GM12864 (cell line): Measurements from ENCODE around the gene GZMM.

Experiments
- DNase-seq: peaks from one replicate; pipeline ENCODE4 v3.0.0-alpha.2; 2011; ENCODE audit warnings: low read depth
- H3K4me3 ChIP-seq: 2 replicates; pipeline ENCODE4 v1.5.1; 2011; ENCODE audit warnings: mild to moderate bottlenecking, low read depth, low read length, control low read depth
- TF ChIP-seq, protein P1 (sequence below): IDR thresholded peaks from 2 replicates; pipeline ENCODE4 v1.5.1; 2011; ENCODE audit warnings: low read depth, mild to moderate bottlenecking, moderate library complexity, low read length, control low read depth, inconsistent platforms; ENCODE audit errors: missing control alignments

Gene GZMM

DNA sequence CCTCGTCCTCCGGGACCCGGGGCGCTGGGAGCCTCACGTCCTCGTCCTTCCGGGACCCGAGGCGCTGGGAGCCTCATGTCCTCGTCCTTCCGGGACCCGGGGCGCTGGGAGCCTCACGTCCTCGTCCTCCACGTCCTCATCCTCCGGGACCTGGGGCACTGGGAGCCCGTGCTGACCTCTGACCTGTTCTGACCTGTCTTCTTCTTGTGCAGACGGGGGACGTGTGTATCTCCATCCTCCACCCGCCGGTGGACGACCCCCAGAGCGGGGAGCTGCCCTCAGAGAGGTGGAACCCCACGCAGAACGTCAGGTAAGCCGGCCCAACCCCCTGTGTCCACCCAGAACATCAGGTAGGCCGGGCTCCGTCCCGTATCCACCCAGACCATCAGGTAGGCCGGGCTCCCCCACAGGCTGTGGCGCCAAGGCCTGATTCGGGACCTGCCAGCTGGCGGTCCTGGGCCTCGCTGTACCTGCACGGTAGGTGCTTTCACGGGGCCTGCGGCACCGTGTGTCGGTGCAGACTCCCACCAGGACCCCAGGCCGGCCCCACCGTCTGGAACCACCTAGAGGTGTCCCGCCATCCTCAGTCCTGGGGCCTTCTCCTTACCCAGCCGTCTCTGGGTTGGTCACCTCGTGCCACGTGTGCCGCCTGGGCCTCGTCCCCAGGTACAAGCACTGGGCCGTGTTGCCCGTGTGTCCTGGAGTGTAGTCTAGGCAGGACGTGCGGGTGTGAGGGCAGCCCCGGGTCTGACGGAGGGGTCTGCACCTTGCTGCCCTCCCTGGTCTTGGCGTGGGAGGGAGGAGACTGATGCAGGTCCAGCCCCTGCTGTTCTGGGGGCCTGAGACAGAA is 7.6 kb upstream of the GZMM start:
- H3K4me3 ChIP-seq: no peak overlapping the region
- DNase-seq: no peak
- TF ChIP-seq, protein P1, sequence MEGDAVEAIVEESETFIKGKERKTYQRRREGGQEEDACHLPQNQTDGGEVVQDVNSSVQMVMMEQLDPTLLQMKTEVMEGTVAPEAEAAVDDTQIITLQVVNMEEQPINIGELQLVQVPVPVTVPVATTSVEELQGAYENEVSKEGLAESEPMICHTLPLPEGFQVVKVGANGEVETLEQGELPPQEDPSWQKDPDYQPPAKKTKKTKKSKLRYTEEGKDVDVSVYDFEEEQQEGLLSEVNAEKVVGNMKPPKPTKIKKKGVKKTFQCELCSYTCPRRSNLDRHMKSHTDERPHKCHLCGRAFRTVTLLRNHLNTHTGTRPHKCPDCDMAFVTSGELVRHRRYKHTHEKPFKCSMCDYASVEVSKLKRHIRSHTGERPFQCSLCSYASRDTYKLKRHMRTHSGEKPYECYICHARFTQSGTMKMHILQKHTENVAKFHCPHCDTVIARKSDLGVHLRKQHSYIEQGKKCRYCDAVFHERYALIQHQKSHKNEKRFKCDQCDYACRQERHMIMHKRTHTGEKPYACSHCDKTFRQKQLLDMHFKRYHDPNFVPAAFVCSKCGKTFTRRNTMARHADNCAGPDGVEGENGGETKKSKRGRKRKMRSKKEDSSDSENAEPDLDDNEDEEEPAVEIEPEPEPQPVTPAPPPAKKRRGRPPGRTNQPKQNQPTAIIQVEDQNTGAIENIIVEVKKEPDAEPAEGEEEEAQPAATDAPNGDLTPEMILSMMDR: no peak

DNA sequence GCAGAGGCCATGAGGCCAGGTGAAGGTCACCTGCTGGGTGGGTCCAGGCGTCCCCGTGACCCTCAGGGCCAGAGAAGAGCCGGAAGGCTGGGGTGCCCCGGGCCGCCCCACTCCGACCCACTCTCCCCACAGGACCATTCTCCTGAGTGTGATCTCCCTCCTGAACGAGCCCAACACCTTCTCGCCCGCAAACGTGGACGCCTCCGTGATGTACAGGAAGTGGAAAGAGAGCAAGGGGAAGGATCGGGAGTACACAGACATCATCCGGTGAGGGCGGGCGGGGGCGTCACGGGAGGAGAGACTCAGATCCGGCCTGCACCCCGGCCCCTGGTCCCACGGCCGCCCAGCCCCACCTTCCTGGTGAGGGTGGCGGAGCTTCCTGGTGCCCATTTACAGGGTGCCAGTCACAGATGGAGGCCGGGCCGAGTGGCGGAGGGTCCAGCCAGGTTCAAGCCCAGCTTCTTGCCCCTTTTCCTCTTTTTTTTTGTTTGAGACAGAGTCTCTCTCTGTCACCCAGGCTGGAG is 6.9 kb upstream of the GZMM start:
- DNase-seq: no peak
- no peak overlapping the region for H3K4me3 ChIP-seq
- TF ChIP-seq, protein P1: no peak

DNA sequence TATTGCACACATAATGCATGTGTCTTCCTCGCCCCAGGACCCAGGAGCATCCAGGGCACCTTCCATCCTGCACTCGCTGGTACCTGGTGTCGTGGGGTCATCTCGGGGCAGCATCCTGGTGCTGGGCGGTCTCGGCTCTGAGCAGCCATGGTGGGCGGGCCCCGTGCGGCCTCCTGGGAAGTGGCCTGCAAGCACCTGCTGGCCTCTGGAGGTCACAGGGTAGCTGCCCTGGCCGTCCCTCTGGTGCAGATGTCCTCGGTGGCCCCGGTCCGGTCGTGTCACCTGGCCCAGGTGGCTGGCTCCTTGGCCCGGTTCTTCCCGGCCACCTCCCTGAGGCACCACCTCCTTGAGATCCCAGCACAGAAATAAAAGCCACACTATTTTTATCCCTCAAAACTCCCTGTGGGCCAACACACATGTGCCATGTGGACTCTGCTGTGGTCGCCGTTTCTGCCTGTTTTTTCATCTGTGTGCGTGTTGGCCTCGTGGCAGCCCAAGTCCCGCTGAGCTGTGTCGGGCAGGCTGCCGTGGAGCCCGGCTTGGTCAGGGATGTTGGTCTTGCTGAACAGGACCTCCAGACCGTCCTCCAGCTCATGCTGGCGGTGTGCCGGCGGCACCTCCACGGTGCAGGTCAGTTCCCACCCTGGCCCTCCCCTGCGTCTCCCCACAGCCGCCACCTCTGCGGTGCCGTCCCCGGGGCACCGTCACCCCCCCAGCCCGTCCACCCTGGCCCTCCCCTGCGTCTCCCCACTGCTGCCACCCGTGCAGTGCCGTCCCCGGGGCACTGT is 5.0 kb upstream of the GZMM start:
- TF ChIP-seq, protein P1: no peak
- DNase-seq: no peak
- H3K4me3 ChIP-seq: no peak overlapping the region

DNA sequence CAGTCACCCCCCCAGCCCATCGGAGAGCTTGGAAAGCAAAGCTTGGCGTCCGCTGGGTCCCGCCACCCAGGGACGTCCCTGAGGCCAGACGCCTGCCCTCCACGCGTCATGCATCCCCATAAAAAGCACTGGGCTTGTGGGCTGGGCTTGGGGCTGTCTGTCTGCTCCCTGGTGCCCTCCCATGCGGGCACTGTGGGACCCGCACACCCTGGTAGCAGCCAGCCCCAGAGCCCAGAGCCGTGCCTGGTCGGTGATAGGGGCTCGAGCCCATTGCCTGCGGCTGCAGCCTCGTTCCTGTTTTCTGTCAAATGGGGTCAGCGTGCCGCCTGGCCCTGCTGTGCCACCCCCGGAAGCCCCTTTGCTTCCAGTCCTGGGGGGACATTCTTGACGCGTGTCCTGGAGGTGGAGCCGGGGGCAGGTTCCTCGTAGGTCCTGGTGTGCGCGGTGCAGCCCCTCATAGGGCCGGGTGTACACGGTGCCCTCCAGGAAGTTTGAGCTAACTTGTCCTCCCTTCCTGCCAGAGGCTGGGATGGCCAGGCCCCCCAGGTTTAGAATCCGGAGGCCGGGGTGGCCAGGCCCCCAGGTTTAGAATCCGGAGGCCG is 4.3 kb upstream of the GZMM start:
- no peak for DNase-seq
- TF ChIP-seq, protein P1: no peak
- no peak overlapping the region for H3K4me3 ChIP-seq

DNA sequence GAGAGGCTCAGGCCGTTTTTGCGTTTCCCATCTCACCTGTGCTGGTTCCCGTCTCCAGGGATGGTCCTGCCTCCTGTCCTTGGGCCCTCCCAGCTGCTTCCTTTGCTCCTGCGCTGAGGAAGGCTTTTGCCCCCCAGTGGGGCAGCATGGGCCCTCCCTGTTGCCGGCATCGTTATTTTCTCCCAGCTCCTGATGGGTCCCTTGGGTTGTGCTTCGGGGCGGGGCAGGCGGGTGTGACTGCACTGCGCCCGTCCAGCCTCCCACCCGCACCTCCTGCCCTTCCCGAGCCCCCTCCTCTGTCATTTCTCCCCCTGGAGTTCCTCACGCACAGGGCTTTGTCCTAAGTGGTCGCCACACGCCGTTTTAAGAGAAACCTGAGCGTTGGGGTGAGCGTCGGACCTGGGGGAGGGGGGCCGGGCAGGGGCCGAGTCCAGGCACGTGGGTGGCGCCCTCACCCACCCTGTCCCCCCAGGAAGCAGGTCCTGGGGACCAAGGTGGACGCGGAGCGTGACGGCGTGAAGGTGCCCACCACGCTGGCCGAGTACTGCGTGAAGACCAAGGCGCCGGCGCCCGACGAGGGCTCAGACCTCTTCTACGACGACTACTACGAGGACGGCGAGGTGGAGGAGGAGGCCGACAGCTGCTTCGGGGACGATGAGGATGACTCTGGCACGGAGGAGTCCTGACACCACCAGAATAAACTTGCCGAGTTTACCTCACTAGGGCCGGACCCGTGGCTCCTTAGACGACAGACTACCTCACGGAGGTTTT is 2.8 kb upstream of the GZMM start:
- no peak for DNase-seq
- H3K4me3 ChIP-seq: no peak overlapping the region
- TF ChIP-seq, protein P1: no peak

DNA sequence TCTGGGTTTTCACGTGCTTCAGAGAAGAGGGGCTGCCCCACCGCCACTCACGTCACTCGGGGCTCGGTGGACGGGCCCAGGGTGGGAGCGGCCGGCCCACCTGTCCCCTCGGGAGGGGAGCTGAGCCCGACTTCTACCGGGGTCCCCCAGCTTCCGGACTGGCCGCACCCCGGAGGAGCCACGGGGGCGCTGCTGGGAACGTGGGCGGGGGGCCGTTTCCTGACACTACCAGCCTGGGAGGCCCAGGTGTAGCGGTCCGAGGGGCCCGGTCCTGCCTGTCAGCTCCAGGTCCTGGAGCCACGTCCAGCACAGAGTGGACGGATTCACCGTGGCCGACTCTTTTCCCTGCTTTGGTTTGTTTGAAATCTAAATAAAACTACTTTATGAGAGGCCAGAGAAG is 2.2 kb upstream of the GZMM start:
- no peak for DNase-seq
- no peak overlapping the region for H3K4me3 ChIP-seq
- TF ChIP-seq, protein P1: no peak
